Activated CD8-positive, alpha-beta memory T cell treated with anti-CD3 and anti-CD28 coated beads for 24 hours (primary cell): ENCODE results near the gene IPCEF1.
"Not testable (repeated sequence)": the region's sequence is repeated elsewhere in the genome, so short reads cannot be mapped to it uniquely, and the experiment has no call there.

Experiments used
- DNase-seq: peaks from one replicate; pipeline ENCODE4 v3.0.0-alpha.2; 2020

Gene IPCEF1

GRCh38 chr6:154213782-154214181, 142.8 kb downstream of the IPCEF1 start:
- no peak for DNase-seq

GRCh38 chr6:154210678-154211077, 145.9 kb downstream of the IPCEF1 start:
- no peak for DNase-seq

GRCh38 chr6:154209555-154209954, 147.0 kb downstream of the IPCEF1 start:
- DNase-seq: no peak

GRCh38 chr6:154206996-154207395, 149.6 kb downstream of the IPCEF1 start:
- no peak for DNase-seq

GRCh38 chr6:154206141-154206540, 150.5 kb downstream of the IPCEF1 start:
- no peak for DNase-seq

- DNase-seq: no peak
Measured at GRCh38 chr6:154202958-154203357, 153.6 kb downstream of the IPCEF1 start.

GRCh38 chr6:154202339-154202738, 154.3 kb downstream of the IPCEF1 start:
- DNase-seq: no peak

- not testable (repeated sequence) for DNase-seq
Measured at GRCh38 chr6:154201688-154202087, 154.9 kb downstream of the IPCEF1 start.

GRCh38 chr6:154197196-154197860, 159.3 kb downstream of the IPCEF1 start:
- no peak for DNase-seq

- no peak for DNase-seq
Measured at GRCh38 chr6:154196333-154196885, 160.2 kb downstream of the IPCEF1 start.

- no peak for DNase-seq
Measured at GRCh38 chr6:154187714-154188113, 168.9 kb downstream of the IPCEF1 start.

GRCh38 chr6:154187203-154187602, 169.4 kb downstream of the IPCEF1 start:
- no peak for DNase-seq

GRCh38 chr6:154179434-154179833, 177.2 kb downstream of the IPCEF1 start:
- no peak for DNase-seq

GRCh38 chr6:154172393-154172792, 184.2 kb downstream of the IPCEF1 start:
- DNase-seq: not testable (repeated sequence)

GRCh38 chr6:154170106-154170505, 186.5 kb downstream of the IPCEF1 start:
- no peak for DNase-seq

GRCh38 chr6:154169193-154169847, 187.3 kb downstream of the IPCEF1 start:
- DNase-seq: no peak

GRCh38 chr6:154167126-154167525, 189.5 kb downstream of the IPCEF1 start:
- DNase-seq: no peak

- no peak for DNase-seq
Measured at GRCh38 chr6:154166140-154166539, 190.5 kb downstream of the IPCEF1 start.

- no peak for DNase-seq
Measured at GRCh38 chr6:154165478-154165877, 191.1 kb downstream of the IPCEF1 start.

GRCh38 chr6:154164397-154164796, 192.2 kb downstream of the IPCEF1 start:
- no peak for DNase-seq

- no peak for DNase-seq
Measured at GRCh38 chr6:154161689-154162088, 194.9 kb downstream of the IPCEF1 start.

- no peak for DNase-seq
Measured at GRCh38 chr6:154159126-154159525, 197.5 kb downstream of the IPCEF1 start.

GRCh38 chr6:154157706-154158105, 198.9 kb downstream of the IPCEF1 start:
- DNase-seq: no peak

- no peak for DNase-seq
Measured at GRCh38 chr6:154157082-154157481, 199.5 kb downstream of the IPCEF1 start.
